WTC11 (cell line): ENCODE data around the gene EXOC4.

ENCODE experiments used
- ATF2 ChIP-seq: sonication (generic); formaldehyde crosslinking; IDR thresholded peaks from 2 replicates; pipeline ENCODE4 v1.8.1; 2022; ENCODE audit warnings: low read depth, missing genetic modification reagents, borderline replicate concordance
- ATF3 ChIP-seq: sonication (generic); formaldehyde crosslinking; conservative IDR thresholded peaks from 2 replicates; pipeline ENCODE4 v1.8.1; 2022; ENCODE audit warnings: mild to moderate bottlenecking, missing genetic modification reagents
- CREB1 ChIP-seq: sonication (generic); formaldehyde crosslinking; IDR thresholded peaks from 2 replicates; pipeline ENCODE4 v1.8.0; 2023; ENCODE audit warnings: mild to moderate bottlenecking, missing genetic modification reagents
- CTCF ChIP-seq: fragments of 200-600 bp; IDR thresholded peaks from 2 replicates; pipeline ENCODE4 v1.8.0; 2022; ENCODE audit warnings: antibody characterized with exemption
- ETV6 ChIP-seq: sonication (generic); formaldehyde crosslinking; IDR thresholded peaks from 2 replicates; pipeline ENCODE4 v1.8.1; 2022; ENCODE audit warnings: mild to moderate bottlenecking, missing genetic modification reagents
- FOXK1 ChIP-seq: sonication (generic); formaldehyde crosslinking; IDR thresholded peaks from 2 replicates; pipeline ENCODE4 v1.8.0; 2022; ENCODE audit warnings: mild to moderate bottlenecking, moderate library complexity, missing genetic modification reagents
- KAT7 ChIP-seq: sonication (generic); formaldehyde crosslinking; IDR thresholded peaks from 2 replicates; pipeline ENCODE4 v1.8.1; 2023; ENCODE audit warnings: missing genetic modification reagents, mild to moderate bottlenecking, borderline replicate concordance
- MYBL2 ChIP-seq: sonication (generic); formaldehyde crosslinking; IDR thresholded peaks from 2 replicates; pipeline ENCODE4 v1.8.1; 2023; ENCODE audit warnings: mild to moderate bottlenecking, moderate library complexity, missing genetic modification reagents
- NR3C1 ChIP-seq: sonication (generic); formaldehyde crosslinking; conservative IDR thresholded peaks from 2 replicates; pipeline ENCODE4 v1.8.1; 2023; ENCODE audit warnings: low read depth, mild to moderate bottlenecking, missing genetic modification reagents
- SP1 ChIP-seq: sonication (generic); formaldehyde crosslinking; conservative IDR thresholded peaks from 2 replicates; pipeline ENCODE4 v1.8.1; 2022; ENCODE audit warnings: missing genetic modification reagents
- TEAD4 ChIP-seq: sonication (generic); formaldehyde crosslinking; IDR thresholded peaks from 2 replicates; pipeline ENCODE4 v1.8.0; 2022; ENCODE audit warnings: mild to moderate bottlenecking, missing genetic modification reagents
- ZNF232 ChIP-seq: sonication (generic); formaldehyde crosslinking; IDR thresholded peaks from 2 replicates; pipeline ENCODE4 v1.8.0; 2022; ENCODE audit warnings: mild to moderate bottlenecking, missing genetic modification reagents
- ZNF317 ChIP-seq: sonication (generic); formaldehyde crosslinking; IDR thresholded peaks from 2 replicates; pipeline ENCODE4 v1.8.1; 2023; ENCODE audit warnings: low read depth, mild to moderate bottlenecking, moderate library complexity, missing genetic modification reagents, borderline replicate concordance

- TF ChIP-seq CTCF (no peak), FOXK1 (no peak), ATF2 (CRISPR knock-in tag) (no peak), SP1 (no peak), TEAD4 (CRISPR knock-in tag) (no peak), MYBL2 (no peak), ZNF317 (no peak), ZNF232 (CRISPR knock-in tag) (no peak), CREB1 (CRISPR knock-in tag) (no peak), KAT7 (CRISPR knock-in tag) (no peak), ETV6 (CRISPR knock-in tag) (no peak), NR3C1 (CRISPR knock-in tag) (no peak), ATF3 (CRISPR knock-in tag) (no peak)
Observed at GRCh38 chr7:133401225-133401624, 148.3 kb downstream of the EXOC4 start.
